ENCODE measurements around the gene THAP7. TPM values are rescaled to one million over a fixed set of nuclear protein-coding genes. Genes with fewer than 3 reads are reported as not detected.
"Not testable (repeated sequence)": the region's sequence is repeated elsewhere in the genome, so short reads cannot be mapped to it uniquely, and the experiment has no call there.

THAP7 gene
- total RNA-seq, 4 donors from 2014 or later, result 33.2 to 42.4 (median 39.1) TPM

DNA sequence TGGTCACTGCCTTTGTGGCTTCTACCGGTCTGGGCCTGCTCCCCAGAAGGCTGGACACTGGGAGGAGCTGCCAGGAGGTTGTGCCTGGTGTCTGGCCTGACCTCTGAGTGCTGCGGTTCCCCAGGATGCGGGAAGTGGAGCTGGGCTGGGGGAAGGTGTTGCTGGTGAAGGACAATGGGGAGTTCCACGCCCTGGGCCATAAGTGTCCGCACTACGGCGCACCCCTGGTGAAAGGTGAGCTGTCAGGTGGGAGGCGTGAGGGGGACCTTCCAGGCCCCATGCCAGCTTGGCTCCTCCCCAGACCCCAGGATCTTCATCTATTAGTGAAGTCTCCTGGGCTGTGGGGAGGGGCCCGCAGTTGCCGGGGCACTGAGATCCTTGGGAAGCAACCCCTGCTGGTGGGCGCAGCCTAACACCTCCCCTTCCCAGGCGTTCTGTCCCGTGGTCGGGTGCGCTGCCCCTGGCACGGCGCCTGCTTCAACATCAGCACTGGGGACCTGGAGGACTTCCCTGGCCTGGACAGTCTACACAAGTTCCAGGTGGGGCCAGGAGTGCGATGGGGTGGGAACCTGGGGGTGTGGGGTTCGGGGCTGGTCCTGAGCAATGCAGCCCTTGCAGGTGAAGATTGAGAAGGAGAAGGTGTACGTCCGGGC, 28.2 kb downstream of the THAP7 start:
- DNase-seq (ENCODE audit: extremely low spot score), result no peak
- H3K9me3 ChIP-seq, result peaks cover 0 to 7% (median 3%) of the 10 kb centered on the region in 4 donors
- no peak overlapping the region for H3K4me3 ChIP-seq
- H3K27ac ChIP-seq (replicated peaks in 1 of 4), result no peak overlapping the region
- WGBS, result 65% methylated on average over 14 of the region's 21 CpGs
- intact Hi-C loops (cut with DNase I), result no loop called here
- no peaks in the 10 kb centered on the region for H3K36me3 ChIP-seq
- no peak for TF ChIP-seq EP300 (IDR thresholded peaks at IDR 0.05)
- H3K27me3 ChIP-seq, result no peaks in the 10 kb centered on the region
- peaks cover 0 to 2% (median 0%) of the 10 kb centered on the region in 4 donors for H3K4me1 ChIP-seq

DNA sequence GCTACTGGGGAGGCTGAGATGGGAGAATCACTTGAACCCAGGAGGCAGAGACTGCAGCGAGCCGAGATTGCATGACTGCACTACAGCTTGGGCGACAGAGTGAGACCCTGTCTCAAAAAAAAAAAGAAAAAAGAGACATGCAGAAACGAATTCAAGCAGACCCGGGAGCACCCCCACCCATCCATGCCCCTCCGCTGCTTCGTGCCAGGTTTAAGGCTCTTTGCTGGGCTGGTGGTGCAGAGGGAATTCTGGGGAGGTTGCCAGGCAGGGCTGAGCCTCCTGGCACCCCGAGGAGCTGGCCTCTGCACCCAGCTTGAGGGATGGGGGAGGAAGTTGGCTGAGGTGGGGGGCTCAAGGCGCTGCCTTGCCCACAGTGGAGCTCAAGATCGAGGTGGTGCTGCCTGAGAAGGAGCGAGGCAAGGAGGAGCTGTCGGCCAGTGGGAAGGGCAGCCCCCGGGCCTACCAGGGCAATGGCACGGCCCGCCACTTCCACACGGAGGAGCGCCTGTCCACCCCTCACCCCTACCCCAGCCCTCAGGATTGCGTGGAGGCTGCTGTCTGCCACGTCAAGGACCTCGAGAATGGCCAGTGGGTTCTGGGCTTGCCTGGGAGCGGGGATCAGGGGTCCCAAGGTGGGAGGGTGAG, 28.9 kb downstream of the THAP7 start:
- Histone ChIP-seq H3K4me3 (no peak overlapping the region), H3K27ac (replicated peaks in 1 of 4) (no peak overlapping the region), H3K4me1 (peaks cover 0 to 8% (median 3%) of the 10 kb centered on the region in 4 donors), H3K9me3 (peaks cover 0 to under 1% (median 0%) of the 10 kb centered on the region in 4 donors), H3K36me3 (no peaks in the 10 kb centered on the region), H3K27me3 (no peaks in the 10 kb centered on the region)
- intact Hi-C loops (cut with DNase I), result no loop called here
- TF ChIP-seq CTCF (IDR thresholded peaks at IDR 0.05), result no peak
- no peak for TF ChIP-seq EP300 (IDR thresholded peaks at IDR 0.05)
- TF ChIP-seq POLR2AphosphoS5 (IDR thresholded peaks at IDR 0.05), result no peak
- TF ChIP-seq POLR2A (IDR thresholded peaks at IDR 0.05; ENCODE audit: low read depth), result no peak
- DNase-seq (ENCODE audit: extremely low spot score), result no peak
- 78% methylated on average over 10 of the region's 21 CpGs for WGBS

GRCh38 chr22:20972014-20972694, 29.8 kb downstream of the THAP7 start:
- H3K4me3 ChIP-seq; DNase-seq (ENCODE audit: extremely low spot score); H3K27me3 ChIP-seq; intact Hi-C loops (cut with DNase I); H3K27ac ChIP-seq (replicated peaks in 1 of 4); H3K9me3 ChIP-seq; H3K36me3 ChIP-seq: not testable (repeated sequence)
- peaks cover 0 to 12% (median 5%) of the 10 kb centered on the region in 4 donors for H3K4me1 ChIP-seq
- WGBS, result 87% methylated on average over 11 of the region's 11 CpGs

GRCh38 chr22:20970939-20971657, 30.8 kb downstream of the THAP7 start:
- 66% methylated on average over 4 of the region's 4 CpGs for WGBS
- Histone ChIP-seq H3K27ac (replicated peaks in 1 of 4) (no peak overlapping the region), H3K4me1 (peaks cover 0 to 12% (median 5%) of the 10 kb centered on the region in 4 donors), H3K9me3 (no peaks in the 10 kb centered on the region), H3K4me3 (no peak overlapping the region), H3K27me3 (no peaks in the 10 kb centered on the region), H3K36me3 (no peaks in the 10 kb centered on the region)
- DNase-seq (ENCODE audit: extremely low spot score), result no peak
- TF ChIP-seq POLR2AphosphoS5 (IDR thresholded peaks at IDR 0.05), result no peak
- TF ChIP-seq CTCF (IDR thresholded peaks at IDR 0.05), result no peak
- no peak for TF ChIP-seq EP300 (IDR thresholded peaks at IDR 0.05)
- TF ChIP-seq POLR2A (IDR thresholded peaks at IDR 0.05; ENCODE audit: low read depth), result no peak
- intact Hi-C loops (cut with DNase I), result no loop called here

GRCh38 chr22:20968281-20968977, 33.5 kb downstream of the THAP7 start:
- peaks cover 8 to 28% (median 21%) of the 10 kb centered on the region in 4 donors for H3K4me1 ChIP-seq
- no peak overlapping the region for H3K4me3 ChIP-seq
- 85% methylated on average over 6 of the region's 7 CpGs for WGBS
- no peak overlapping the region for H3K27ac ChIP-seq (replicated peaks in 1 of 4)
- no peak for TF ChIP-seq EP300 (IDR thresholded peaks at IDR 0.05)
- no peak for TF ChIP-seq CTCF (IDR thresholded peaks at IDR 0.05)
- TF ChIP-seq POLR2AphosphoS5 (IDR thresholded peaks at IDR 0.05), result no peak
- no peak for TF ChIP-seq POLR2A (IDR thresholded peaks at IDR 0.05; ENCODE audit: low read depth)
- no peaks in the 10 kb centered on the region for H3K36me3 ChIP-seq
- intact Hi-C loops (cut with DNase I), result loop anchor here (10.0 kb wide), 2 partner anchors 46 to 84 kb away; partner anchors contain the start of gene P2RX6
- DNase-seq (ENCODE audit: extremely low spot score), result no peak
- H3K27me3 ChIP-seq, result peaks cover 0 to 18% (median 4%) of the 10 kb centered on the region in 4 donors
- H3K9me3 ChIP-seq, result no peaks in the 10 kb centered on the region

Measured in esophagus muscularis mucosa (tissue), 4 donors.